Caco-2 (cell line): ENCODE data around the gene FRAS1. TPM values are rescaled to one million over a fixed set of nuclear protein-coding genes. Genes with fewer than 3 reads are reported as not detected.
"Not testable (repeated sequence)": the region's sequence is repeated elsewhere in the genome, so short reads cannot be mapped to it uniquely, and the experiment has no call there.

Source experiments
- BruUV-seq: library from RNA; stranded (reverse); fragments of 400-500 nt; replicated peaks from 2 replicates; lab custom pipeline; 2021; lab: Mats Ljungman, UMichigan
- CTCF ChIA-PET: fragments of 300-600 bp; sonication (Branson Sonifier 250); formaldehyde crosslinking; loops from one replicate; lab custom pipeline; 2022; ENCODE audit warnings: antibody characterized with exemption; lab: Charles Lee
- POLR2A ChIA-PET: fragments of 300-600 bp; sonication (Branson Sonifier 250); formaldehyde crosslinking; loops from one replicate; lab custom pipeline; 2022; ENCODE audit warnings: antibody characterized with exemption; lab: Charles Lee
- DNase-seq, 2 experiments: peaks; one replicate each; pipeline versions ENCODE4 v3.0.0 to v3.0.0-alpha.2; 2020 to 2022
- H3K27me3 ChIP-seq: replicated peaks from 2 replicates; pipeline ENCODE4 v1.6.0; 2011; ENCODE audit warnings: low read length; ENCODE audit not compliant: control insufficient read depth, insufficient read depth
- H3K36me3 ChIP-seq: 2 replicates; pipeline ENCODE4 v1.5.1; 2011; ENCODE audit warnings: low read length; ENCODE audit not compliant: control insufficient read depth, insufficient read depth
- H3K4me1 ChIP-seq: fragments of 250-450 bp; sonication (Bioruptor Pico); 2 replicates; pipeline ENCODE4 v1.5.1; 2020; ENCODE audit warnings: mild to moderate bottlenecking
- H3K4me3 ChIP-seq: 2 replicates; pipeline ENCODE4 v1.5.1; 2011; ENCODE audit warnings: low read depth, mild to moderate bottlenecking, control low read depth, low read length
- H3K9me3 ChIP-seq: fragments of 250-450 bp; sonication (Bioruptor Pico); 2 replicates; pipeline ENCODE4 v1.5.1; 2020; ENCODE audit warnings: mild to moderate bottlenecking, moderate library complexity
- H3K27ac Mint-ChIP-seq: one replicate; pipeline ENCODE4 v1.8.0; 2022; ENCODE audit warnings: mixed read lengths; ENCODE audit not compliant: unreplicated experiment
- H3K27me3 Mint-ChIP-seq: one replicate; pipeline ENCODE4 v1.8.0; 2022; ENCODE audit warnings: mixed read lengths; ENCODE audit not compliant: insufficient read depth, unreplicated experiment
- H3K36me3 Mint-ChIP-seq: one replicate; pipeline ENCODE4 v1.8.0; 2022; ENCODE audit warnings: mild to moderate bottlenecking, mixed read lengths; ENCODE audit not compliant: insufficient read depth, unreplicated experiment
- H3K4me1 Mint-ChIP-seq: one replicate; pipeline ENCODE4 v1.8.0; 2022; ENCODE audit warnings: low read depth, mixed read lengths; ENCODE audit not compliant: unreplicated experiment
- H3K4me3 Mint-ChIP-seq: one replicate; pipeline ENCODE4 v1.8.0; 2022; ENCODE audit warnings: mild to moderate bottlenecking, moderate library complexity, mixed read lengths; ENCODE audit not compliant: unreplicated experiment
- H3K9me3 Mint-ChIP-seq: one replicate; pipeline ENCODE4 v1.8.0; 2022; ENCODE audit warnings: mixed read lengths; ENCODE audit not compliant: unreplicated experiment
- CTCF ChIP-seq, 2 experiments: fragments of 200-600 bp in 1 of 2; IDR thresholded peaks; 1 replicate in 1 of 2; 2 replicates in 1 of 2; pipeline versions ENCODE4 v1.5.1 to v1.8.0; 2011 to 2022; ENCODE audit warnings: antibody characterized with exemption in 1 of 2, control low read depth in 1 of 2, inconsistent platforms in 1 of 2, low read depth in 1 of 2, low read length in 1 of 2, mild to moderate bottlenecking in 1 of 2, moderate library complexity in 1 of 2; ENCODE audit not compliant: insufficient read depth in 1 of 2, severe bottlenecking in 1 of 2, unreplicated experiment in 1 of 2
- intact Hi-C: fragments of 100-400 bp; cut with micrococcal nuclease; formaldehyde crosslinking; loops from one replicate; pipeline ENCODE4 v1.10.0; 2022; ENCODE audit not compliant: unreplicated experiment
- total RNA-seq: library from RNA; stranded (reverse); gene quantifications from 2 replicates; pipeline ENCODE4 v1.2.3, GENCODE V29; 2022

Gene FRAS1
- total RNA-seq, 1 experiment from 2014 or later = 40.8 TPM

GRCh38 chr4:78205591-78205990 lies 148.5 kb downstream of the FRAS1 start:
- Histone ChIP-seq H3K4me3 (no peak overlapping the region), H3K36me3 (no peaks in the 10 kb centered on the region), H3K9me3 (no peaks in the 10 kb centered on the region), H3K4me1 (peaks cover 21% of the 10 kb centered on the region), H3K27me3 (no peaks in the 10 kb centered on the region)
- BruUV-seq = no TSS peak
- ChIA-PET CTCF (no interaction called here), POLR2A (no interaction called here)
- Mint-ChIP-seq H3K9me3 (no peaks in the 10 kb centered on the region), H3K27ac (no peak overlapping the region), H3K4me3 (no peak overlapping the region), H3K4me1 (peaks cover 11% of the 10 kb centered on the region), H3K36me3 (no peaks in the 10 kb centered on the region), H3K27me3 (no peaks in the 10 kb centered on the region)
- intact Hi-C loops = no loop called here
- no peak for DNase-seq
- TF ChIP-seq CTCF (IDR thresholded peaks at IDR 0.05; ENCODE audit: insufficient read depth in 1 of 2, low read depth in 1 of 2, low read length in 1 of 2, severe bottlenecking in 1 of 2, unreplicated experiment in 1 of 2) = no peak

GRCh38 chr4:78207541-78207940 lies 150.4 kb downstream of the FRAS1 start:
- Histone ChIP-seq H3K4me1 (peaks cover 14% of the 10 kb centered on the region), H3K36me3 (no peaks in the 10 kb centered on the region), H3K9me3 (no peaks in the 10 kb centered on the region), H3K27me3 (no peaks in the 10 kb centered on the region), H3K4me3 (no peak overlapping the region)
- no peak overlapping the region for H3K4me3 Mint-ChIP-seq
- H3K9me3 Mint-ChIP-seq = no peaks in the 10 kb centered on the region
- ChIA-PET POLR2A (no interaction called here), CTCF (interaction anchor here (0.8 to 1.0 kb wide), 3 partner anchors 148 to 213 kb away, joined by 3 to 4 read pairs (median 4); no protein-coding TSS in a partner anchor)
- H3K27ac Mint-ChIP-seq = no peak overlapping the region
- intact Hi-C loops = no loop called here
- BruUV-seq = no TSS peak
- no peaks in the 10 kb centered on the region for H3K36me3 Mint-ChIP-seq
- no peaks in the 10 kb centered on the region for H3K27me3 Mint-ChIP-seq
- DNase-seq = no peak
- no peak for TF ChIP-seq CTCF (IDR thresholded peaks at IDR 0.05; ENCODE audit: insufficient read depth in 1 of 2, low read depth in 1 of 2, low read length in 1 of 2, severe bottlenecking in 1 of 2, unreplicated experiment in 1 of 2)
- H3K4me1 Mint-ChIP-seq = no peaks in the 10 kb centered on the region

GRCh38 chr4:78207951-78208350 lies 150.8 kb downstream of the FRAS1 start:
- BruUV-seq = no TSS peak
- H3K4me1 Mint-ChIP-seq = no peaks in the 10 kb centered on the region

GRCh38 chr4:78208896-78209295 lies 151.8 kb downstream of the FRAS1 start:
- H3K9me3 ChIP-seq, POLR2A ChIA-PET, CTCF ChIA-PET, intact Hi-C loops, H3K27me3 ChIP-seq, H3K36me3 ChIP-seq, H3K4me1 Mint-ChIP-seq, BruUV-seq, H3K36me3 Mint-ChIP-seq, H3K27me3 Mint-ChIP-seq, H3K27ac Mint-ChIP-seq, H3K9me3 Mint-ChIP-seq, H3K4me3 ChIP-seq, H3K4me3 Mint-ChIP-seq, DNase-seq: not testable (repeated sequence)
- peaks cover 14% of the 10 kb centered on the region for H3K4me1 ChIP-seq

More at GRCh38 chr4:78207951-78208350, 150.8 kb downstream of the FRAS1 start:
- peak in 1 of 2 experiments; percentile 3 for DNase-seq
- intact Hi-C loops = no loop called here
- H3K9me3 Mint-ChIP-seq = no peaks in the 10 kb centered on the region
- no peaks in the 10 kb centered on the region for H3K27me3 Mint-ChIP-seq
- Histone ChIP-seq H3K4me1 (peaks cover 14% of the 10 kb centered on the region), H3K9me3 (no peaks in the 10 kb centered on the region), H3K27me3 (no peaks in the 10 kb centered on the region), H3K36me3 (no peaks in the 10 kb centered on the region), H3K4me3 (no peak overlapping the region)
- CTCF ChIA-PET = interaction anchor here (0.6 to 1.0 kb wide), 3 partner anchors 147 to 214 kb away, joined by 3 to 4 read pairs (median 3); no protein-coding TSS in a partner anchor
- POLR2A ChIA-PET = no interaction called here
- H3K36me3 Mint-ChIP-seq = no peaks in the 10 kb centered on the region
- no peak for TF ChIP-seq CTCF (IDR thresholded peaks at IDR 0.05; ENCODE audit: insufficient read depth in 1 of 2, low read depth in 1 of 2, low read length in 1 of 2, severe bottlenecking in 1 of 2, unreplicated experiment in 1 of 2)
- H3K4me3 Mint-ChIP-seq = no peak overlapping the region
- no peak overlapping the region for H3K27ac Mint-ChIP-seq
